ENCODE measurements around the gene C1QTNF4.

The C1QTNF4 gene

GRCh38 chr11:47607380-47607779, 13.2 kb upstream of the C1QTNF4 start:
- Histone ChIP-seq H3K9ac (ENCODE audit: low read length) (no peak overlapping the region), H3K4me1 (ENCODE audit: insufficient read depth, low read length, severe bottlenecking) (peaks cover 13% of the 10 kb centered on the region), H4K20me1 (ENCODE audit: insufficient read depth, low read length) (no peaks in the 10 kb centered on the region), H3K4me2 (ENCODE audit: low read length) (no peak overlapping the region), H3K36me3 (ENCODE audit: insufficient read depth, low read length) (no peaks in the 10 kb centered on the region), H3K27ac (ENCODE audit: low read depth, low read length, poor library complexity, severe bottlenecking) (no peak overlapping the region), H3K9me2 (ENCODE audit: low read depth, low read length) (no peaks in the 10 kb centered on the region), H3F3A (ENCODE audit: insufficient read depth, low read length) (no peaks in the 10 kb centered on the region), H3K79me2 (ENCODE audit: insufficient read depth, low read length) (no peaks in the 10 kb centered on the region), H3K4me3 (ENCODE audit: low read depth, low read length, poor library complexity, severe bottlenecking) (no peak overlapping the region), H3K27me3 (ENCODE audit: insufficient read depth, low read length) (peaks cover 5% of the 10 kb centered on the region; the same call in 1 of the 2 replicates), H3K9me3 (ENCODE audit: low read length) (no peaks in the 10 kb centered on the region), H2AFZ (ENCODE audit: low read length) (no peak overlapping the region)
- TF ChIP-seq EZH2 (IDR thresholded peaks at IDR 0.05; ENCODE audit: borderline replicate concordance, low read length) (no peak), CTCF (IDR thresholded peaks at IDR 0.05; ENCODE audit: low read length) (no peak)

GRCh38 chr11:47606731-47607130, 12.5 kb upstream of the C1QTNF4 start:
- H3K36me3 ChIP-seq (ENCODE audit: insufficient read depth, low read length) = no peaks in the 10 kb centered on the region
- H3K9ac ChIP-seq (ENCODE audit: low read length) = no peak overlapping the region
- no peak overlapping the region for H3K27ac ChIP-seq (ENCODE audit: low read depth, low read length, poor library complexity, severe bottlenecking)
- no peaks in the 10 kb centered on the region for H3K79me2 ChIP-seq (ENCODE audit: insufficient read depth, low read length)
- no peaks in the 10 kb centered on the region for H3K9me3 ChIP-seq (ENCODE audit: low read length)
- peaks cover 8% of the 10 kb centered on the region for H3K4me1 ChIP-seq (ENCODE audit: insufficient read depth, low read length, severe bottlenecking)
- no peaks in the 10 kb centered on the region for H4K20me1 ChIP-seq (ENCODE audit: insufficient read depth, low read length)
- no peak for TF ChIP-seq CTCF (IDR thresholded peaks at IDR 0.05; ENCODE audit: low read length)
- TF ChIP-seq EZH2 (IDR thresholded peaks at IDR 0.05; ENCODE audit: borderline replicate concordance, low read length) = no peak
- H3F3A ChIP-seq (ENCODE audit: insufficient read depth, low read length) = no peaks in the 10 kb centered on the region
- peaks cover 5% of the 10 kb centered on the region; the same call in 1 of the 2 replicates for H3K27me3 ChIP-seq (ENCODE audit: insufficient read depth, low read length)
- no peak overlapping the region for H3K4me2 ChIP-seq (ENCODE audit: low read length)
- H3K9me2 ChIP-seq (ENCODE audit: low read depth, low read length) = no peaks in the 10 kb centered on the region
- no peak overlapping the region for H2AFZ ChIP-seq (ENCODE audit: low read length)
- no peak overlapping the region for H3K4me3 ChIP-seq (ENCODE audit: low read depth, low read length, poor library complexity, severe bottlenecking)

- Histone ChIP-seq H3K4me1 (ENCODE audit: insufficient read depth, low read length, severe bottlenecking) (peaks cover under 1% of the 10 kb centered on the region), H2AFZ (ENCODE audit: low read length) (no peak overlapping the region), H3K4me2 (ENCODE audit: low read length) (no peak overlapping the region), H3K79me2 (ENCODE audit: insufficient read depth, low read length) (no peaks in the 10 kb centered on the region), H3K9ac (ENCODE audit: low read length) (no peak overlapping the region), H3F3A (ENCODE audit: insufficient read depth, low read length) (no peaks in the 10 kb centered on the region), H3K9me3 (ENCODE audit: low read length) (no peaks in the 10 kb centered on the region), H3K9me2 (ENCODE audit: low read depth, low read length) (no peaks in the 10 kb centered on the region), H4K20me1 (ENCODE audit: insufficient read depth, low read length) (no peaks in the 10 kb centered on the region), H3K27ac (ENCODE audit: low read depth, low read length, poor library complexity, severe bottlenecking) (no peak overlapping the region), H3K36me3 (ENCODE audit: insufficient read depth, low read length) (no peaks in the 10 kb centered on the region), H3K27me3 (ENCODE audit: insufficient read depth, low read length) (peaks cover 5% of the 10 kb centered on the region; the same call in 1 of the 2 replicates), H3K4me3 (ENCODE audit: low read depth, low read length, poor library complexity, severe bottlenecking) (no peak overlapping the region)
- TF ChIP-seq CTCF (IDR thresholded peaks at IDR 0.05; ENCODE audit: low read length) (no peak), EZH2 (IDR thresholded peaks at IDR 0.05; ENCODE audit: borderline replicate concordance, low read length) (no peak)
Observed at GRCh38 chr11:47605921-47606320, 11.7 kb upstream of the C1QTNF4 start.
